Heart left ventricle (tissue), 16 donors: ENCODE data around the gene SLC30A7. TPM values are rescaled to one million over a fixed set of nuclear protein-coding genes. Genes with fewer than 3 reads are reported as not detected.

Experiments
- ATAC-seq, 4 donors: fragments of 200-7000 bp; cut with Tn5 transposase; one replicate each; pipeline ENCODE4 v1.9.1; 2020 to 2022; ENCODE audit warnings: moderate library complexity in 4 of 4, mild to moderate bottlenecking in 3 of 4, moderate number of reproducible peaks in 1 of 4
- DNase-seq, 5 donors: peaks; one replicate each; pipeline ENCODE4 v3.0.0-alpha.2; 2020
- H3K27ac ChIP-seq, 12 donors: fragments of 200-600 bp; sonication (generic) in 4 of 12; one replicate each; pipeline versions ENCODE4 v1.5.0 to v1.8.0; 2016 to 2022; ENCODE audit warnings: mild to moderate bottlenecking in 2 of 12
- H3K27me3 ChIP-seq, 9 donors: fragments of 200-600 bp; sonication (generic) in 2 of 9; one replicate each; pipeline versions ENCODE4 v1.5.1 to v1.8.0; 2016 to 2022; ENCODE audit warnings: mild to moderate bottlenecking in 3 of 9
- H3K36me3 ChIP-seq, 9 donors: fragments of 200-600 bp; sonication (generic) in 2 of 9; one replicate each; pipeline versions ENCODE4 v1.5.0 to v1.8.0; 2018 to 2022; ENCODE audit warnings: mild to moderate bottlenecking in 2 of 9
- H3K4me1 ChIP-seq, 12 donors: fragments of 200-600 bp; sonication (generic) in 4 of 12; one replicate each; pipeline versions ENCODE4 v1.5.0 to v1.8.0; 2016 to 2022; ENCODE audit warnings: mild to moderate bottlenecking in 3 of 12
- H3K4me3 ChIP-seq, 12 donors: fragments of 200-600 bp; sonication (generic) in 4 of 12; one replicate each; pipeline versions ENCODE4 v1.5.0 to v1.8.0; 2017 to 2022; ENCODE audit warnings: mild to moderate bottlenecking in 9 of 12, moderate library complexity in 4 of 12
- H3K9me3 ChIP-seq, 12 donors: fragments of 200-600 bp; sonication (generic) in 4 of 12; one replicate each; pipeline versions ENCODE4 v1.5.0 to v1.8.0; 2016 to 2022; ENCODE audit warnings: mild to moderate bottlenecking in 1 of 12
- CTCF ChIP-seq, 12 donors: fragments of 200-600 bp; sonication (generic) in 4 of 12; IDR thresholded peaks; one replicate each; pipeline versions ENCODE4 v1.5.0 to v1.8.0; 2018 to 2022; ENCODE audit warnings: antibody characterized with exemption in 12 of 12, mild to moderate bottlenecking in 5 of 12
- POLR2A ChIP-seq, 2 donors: fragments of 450-650 bp; IDR thresholded peaks; one replicate each; pipeline ENCODE4 v1.6.1; 2017; ENCODE audit warnings: antibody characterized with exemption in 2 of 2, mild to moderate bottlenecking in 2 of 2, moderate library complexity in 2 of 2
- WGBS, 4 donors: extraction: QIAGEN DNeasy Blood & Tissue Kit in 2 of 4; methylation state at CpG; one replicate each; pipeline versions ENCODE4 v1.1.5 to v1.1.7; 2013 to 2018; 5-methylcytosine and 5-hydroxymethylcytosine counted together
- intact Hi-C, 10 donors: fragments of 100-400 bp; cut with DNase I; formaldehyde crosslinking; loops; one replicate each; pipeline versions ENCODE4 v1.11.1 to v1.14.2; 2022
- polyA plus RNA-seq, 2 donors: library from polyadenylated mRNA; stranded (reverse); fragments of 200-250 nt; gene quantifications; one replicate each; pipeline ENCODE4 v1.2.3, GENCODE V29; 2013
- total RNA-seq, 9 donors: library from RNA; depleted of rRNA in 2 of 9; stranded (reverse); fragments of >200 nt in 2 of 9; fragmentation: NEBNext Ultra II Directional in 3 of 9; extraction: Animal tissue kit (Norgen Biotek cat#: 25700) in 3 of 9; gene quantifications; one replicate each; pipeline versions ENCODE4 v1.1.0 to v1.2.4, GENCODE V29; 2016 to 2023
- donor health status: ischemic (EF 13 %, LVEDD 7.1; RV severe dilation, severe dysfunction).
- donor health status: healthy with polysubstance abuse.
- donor health status: DM: no; HTN: yes; CAD: no.
- donor health status: DM: no; HTN: no; CAD: no.
- donor health status: ischemic (EF 25% LVEDD 6.9; RV normal size, moderate dysfunction).
- donor health status: ischemic (EF 25% LVEDD 5.7; RV mildly dilated, moderate dysfunction).
- donor health status: healthy.
- donor health status: DM: yes; HTN: yes; CAD: no.
- donor health status: ischemic (EF 35%, LVEDD 5.7; RV mildly dilated, moderate dysfunction).
- donor health status: nonischemic (EF 11% LVEDD 7.7; RV severe dilation, severe dysfunction).
- donor health status: DM: yes; HTN: yes; CAD: no.
- donor health status: PGD.
- donor health status: ischemic (EF 29% LVEDD 5.4; RV normal size, mild dysfunction).
- donor health status: nonischemic (EF 23%, LVEDD 6.1; RV moderate dilation, normal function).

The SLC30A7 gene
- total and polyA plus RNA-seq, 11 donors: 1.6 to 19.4 (median 4.8) TPM

DNA sequence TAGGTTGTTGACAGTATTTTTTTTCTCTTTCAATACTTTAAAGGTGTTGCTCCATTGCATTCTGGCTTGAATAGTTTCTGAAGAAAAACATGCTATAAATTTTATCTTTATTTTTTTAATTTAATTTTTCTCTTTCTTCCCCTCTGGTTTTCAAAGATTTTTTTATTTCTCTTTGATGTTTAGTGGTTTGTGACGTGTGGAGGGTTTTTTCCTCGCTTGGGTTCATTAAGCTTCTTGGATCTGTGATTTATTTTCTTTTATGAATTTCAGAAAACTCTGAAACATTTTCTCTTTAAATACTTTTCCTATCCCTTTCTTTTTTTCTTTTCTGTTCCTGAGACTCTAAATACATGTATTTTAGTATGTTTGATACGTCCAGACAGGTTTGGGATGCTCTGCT lies 9.3 kb downstream of the SLC30A7 start:
- no peak overlapping the region for H3K27ac ChIP-seq

DNA sequence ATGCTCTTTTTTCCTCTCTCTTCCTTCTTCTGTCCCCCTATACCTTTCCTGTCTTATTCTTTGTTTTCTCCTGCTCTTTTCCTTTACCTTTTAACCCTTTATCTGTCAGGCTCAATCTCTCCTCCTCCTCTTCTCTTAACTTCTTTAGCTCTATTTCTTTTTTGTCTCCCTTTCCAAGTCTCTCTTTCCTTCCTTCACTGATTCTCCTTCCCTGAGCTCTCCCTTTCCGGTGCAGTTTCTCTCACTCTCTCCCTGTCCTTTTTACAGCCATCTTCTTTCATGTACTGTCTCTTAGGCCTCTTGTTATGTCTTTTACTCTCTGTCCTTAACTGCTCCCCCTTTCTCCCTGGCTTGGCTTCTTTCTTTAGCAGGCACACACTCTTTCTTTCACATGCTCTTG lies 12.0 kb downstream of the SLC30A7 start:
- peaks cover 0 to 99% (median 88%) of the 10 kb centered on the region in 9 donors for H3K36me3 ChIP-seq
- 91 to 96% (median 93%) methylated on average over 1 of the region's 1 CpG for WGBS, 4 donors
- no peaks in the 10 kb centered on the region for H3K27me3 ChIP-seq
- DNase-seq (no peak), ATAC-seq (no peak)
- no peak overlapping the region for H3K27ac ChIP-seq
- TF ChIP-seq CTCF (IDR thresholded peaks at IDR 0.05) (no peak), POLR2A (IDR thresholded peaks at IDR 0.05) (no peak)
- H3K9me3 ChIP-seq: peaks cover 0 to 12% (median 0%) of the 10 kb centered on the region in 12 donors
- H3K4me3 ChIP-seq: no peak overlapping the region
- intact Hi-C loops: no loop called here
- H3K4me1 ChIP-seq: no peaks in the 10 kb centered on the region

More for the DNA sequence above, 9.3 kb downstream of the SLC30A7 start:
- H3K9me3 ChIP-seq: peaks cover 0 to 12% (median 0%) of the 10 kb centered on the region in 12 donors
- intact Hi-C loops: no loop called here
- ATAC-seq (no peak), DNase-seq (no peak)
- TF ChIP-seq CTCF (IDR thresholded peaks at IDR 0.05): no peak
- no peak for TF ChIP-seq POLR2A (IDR thresholded peaks at IDR 0.05)
- H3K4me1 ChIP-seq: no peaks in the 10 kb centered on the region
- peaks cover 0 to 98% (median 85%) of the 10 kb centered on the region in 9 donors for H3K36me3 ChIP-seq
- WGBS, 4 donors: 95 to 98% (median 97%) methylated on average over 3 of the region's 3 CpGs
- H3K27me3 ChIP-seq: no peaks in the 10 kb centered on the region
- no peak overlapping the region for H3K4me3 ChIP-seq

DNA sequence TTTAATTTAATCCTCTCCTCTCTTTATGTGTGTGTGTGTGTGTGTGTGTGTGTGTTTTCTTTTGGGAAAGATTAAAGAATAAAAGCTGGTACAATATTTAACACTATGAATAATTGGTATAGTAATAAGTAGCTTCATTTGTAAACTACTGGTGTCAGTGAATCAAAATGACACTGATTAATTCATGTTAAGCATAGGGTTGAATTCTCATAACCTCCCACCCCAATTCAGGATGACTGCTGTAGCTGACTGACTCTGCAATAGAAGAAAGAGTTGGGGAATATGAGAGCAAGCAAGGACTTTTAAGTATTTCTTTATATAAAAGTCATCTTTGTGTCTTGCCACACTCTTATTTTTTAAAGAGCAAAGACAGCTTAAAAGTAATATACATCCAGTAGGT lies 13.1 kb downstream of the SLC30A7 start:
- ATAC-seq: no peak
- H3K27me3 ChIP-seq: no peaks in the 10 kb centered on the region
- peaks cover 0 to 12% (median 0%) of the 10 kb centered on the region in 12 donors for H3K9me3 ChIP-seq
- no peak overlapping the region for H3K27ac ChIP-seq
- H3K4me1 ChIP-seq: no peaks in the 10 kb centered on the region
- no peak for DNase-seq
- intact Hi-C loops: no loop called here
- TF ChIP-seq POLR2A (IDR thresholded peaks at IDR 0.05): no peak
- TF ChIP-seq CTCF (IDR thresholded peaks at IDR 0.05): no peak
- peaks cover 0 to 100% (median 91%) of the 10 kb centered on the region in 9 donors for H3K36me3 ChIP-seq
- no peak overlapping the region for H3K4me3 ChIP-seq

- intact Hi-C loops: no loop called here
- peaks cover 0 to 100% (median 97%) of the 10 kb centered on the region in 9 donors for H3K36me3 ChIP-seq
These were observed 16.1 kb downstream of the SLC30A7 start for GRCh38 chr1:100912019-100912418.

More at GRCh38 chr1:100912019-100912418, 16.1 kb downstream of the SLC30A7 start:
- ATAC-seq: no peak
- Histone ChIP-seq H3K27ac (no peak overlapping the region), H3K4me3 (no peak overlapping the region), H3K9me3 (no peaks in the 10 kb centered on the region), H3K27me3 (no peaks in the 10 kb centered on the region), H3K4me1 (no peaks in the 10 kb centered on the region)
- no peak for TF ChIP-seq CTCF (IDR thresholded peaks at IDR 0.05)
- no peak for DNase-seq
